GM23338 (cell line): ENCODE measurements around the gene CAMTA1. TPM values are rescaled to one million over a fixed set of nuclear protein-coding genes. Genes with fewer than 3 reads are reported as not detected.

ENCODE experiments used
- ATAC-seq: fragments of 200-7000 bp; cut with Tn5 transposase; 3 replicates; pipeline ENCODE4 v1.9.1; 2020
- DNase-seq: peaks from one replicate; pipeline ENCODE4 v3.0.0-alpha.2; 2015; ENCODE audit warnings: low spot score
- H2AFZ ChIP-seq: fragments of 200-600 bp; sonication (generic); 2 replicates; pipeline ENCODE4 v1.8.0; 2016; ENCODE audit warnings: antibody characterized with exemption, mild to moderate bottlenecking, moderate library complexity
- H3F3A ChIP-seq: fragments of 200-600 bp; sonication (generic); replicated peaks from 2 replicates; pipeline ENCODE4 v1.8.0; 2017; ENCODE audit warnings: antibody characterized with exemption, mixed run types, low read depth
- H3K27ac ChIP-seq: fragments of 200-600 bp; sonication (generic); 2 replicates; pipeline ENCODE4 v1.6.1; 2016; ENCODE audit warnings: low read depth
- H3K27me3 ChIP-seq: fragments of 200-600 bp; sonication (generic); 2 replicates; pipeline ENCODE4 v1.8.0; 2016; ENCODE audit warnings: mild to moderate bottlenecking, mixed run types, moderate library complexity; ENCODE audit not compliant: insufficient read depth
- H3K36me3 ChIP-seq: fragments of 200-600 bp; sonication (generic); 2 replicates; pipeline ENCODE4 v1.8.0; 2016; ENCODE audit warnings: mild to moderate bottlenecking; ENCODE audit not compliant: insufficient read depth
- H3K4me1 ChIP-seq: fragments of 200-600 bp; sonication (generic); 2 replicates; pipeline ENCODE4 v1.8.0; 2016; ENCODE audit warnings: mild to moderate bottlenecking, moderate library complexity; ENCODE audit not compliant: insufficient read depth
- H3K4me2 ChIP-seq: fragments of 200-600 bp; sonication (generic); 2 replicates; pipeline ENCODE4 v1.7.1; 2017; ENCODE audit warnings: mixed run types
- H3K4me3 ChIP-seq: fragments of 200-600 bp; sonication (generic); 2 replicates; pipeline ENCODE4 v1.6.1; 2016; ENCODE audit warnings: mixed run types
- H3K79me2 ChIP-seq: fragments of 200-600 bp; sonication (generic); replicated peaks from 2 replicates; pipeline ENCODE4 v1.8.0; 2017; ENCODE audit warnings: mild to moderate bottlenecking; ENCODE audit not compliant: insufficient read depth
- H3K9me2 ChIP-seq: fragments of 200-600 bp; sonication (generic); 2 replicates; pipeline ENCODE4 v1.8.0; 2017; ENCODE audit not compliant: insufficient read depth
- H4K20me1 ChIP-seq: fragments of 200-600 bp; sonication (generic); replicated peaks from 2 replicates; pipeline ENCODE4 v1.8.0; 2017; ENCODE audit warnings: mild to moderate bottlenecking; ENCODE audit not compliant: insufficient read depth
- H3K27ac Mint-ChIP-seq: 2 replicates; pipeline ENCODE4 v1.8.0; 2020; ENCODE audit warnings: inconsistent platforms, mild to moderate bottlenecking, moderate library complexity, mixed read lengths
- H3K27me3 Mint-ChIP-seq: 3 replicates; pipeline ENCODE4 v1.8.0; 2022; ENCODE audit warnings: low read depth, mild to moderate bottlenecking, moderate library complexity, mixed read lengths, inconsistent platforms; ENCODE audit not compliant: insufficient read depth, poor library complexity
- H3K36me3 Mint-ChIP-seq: 3 replicates; pipeline ENCODE4 v1.8.0; 2021; ENCODE audit warnings: low read depth, mild to moderate bottlenecking, inconsistent platforms, moderate library complexity, mixed read lengths
- H3K4me1 Mint-ChIP-seq: 3 replicates; pipeline ENCODE4 v1.8.0; 2020; ENCODE audit warnings: mild to moderate bottlenecking, inconsistent platforms, mixed read lengths
- H3K4me3 Mint-ChIP-seq: 3 replicates; pipeline ENCODE4 v1.8.0; 2021; ENCODE audit warnings: moderate library complexity, mild to moderate bottlenecking, inconsistent platforms, mixed read lengths
- H3K9me3 Mint-ChIP-seq: 3 replicates; pipeline ENCODE4 v1.8.0; 2020; ENCODE audit warnings: moderate library complexity, mild to moderate bottlenecking, inconsistent platforms, mixed read lengths
- CREB1 ChIP-seq: fragments of 250-450 bp; sonication (Bioruptor Pico); IDR thresholded peaks from 2 replicates; pipeline ENCODE4 v1.5.0; 2020; ENCODE audit warnings: low read depth, mild to moderate bottlenecking, moderate library complexity
- CTCF ChIP-seq, 2 experiments: fragments of 200-600 bp in 1 of 2; sonication (generic) in 1 of 2; conservative IDR thresholded peaks; 2 replicates each; pipeline versions ENCODE4 v1.5.1 to v1.6.1; 2016 to 2017; ENCODE audit warnings: antibody characterized with exemption in 2 of 2, low read depth in 2 of 2, mild to moderate bottlenecking in 2 of 2, moderate library complexity in 1 of 2
- EZH2 ChIP-seq: fragments of 200-600 bp; sonication (generic); IDR thresholded peaks from one replicate; pipeline ENCODE4 v1.8.0; 2017; ENCODE audit warnings: antibody characterized with exemption, mild to moderate bottlenecking, low read depth; ENCODE audit not compliant: unreplicated experiment
- EZH2phosphoT487 ChIP-seq: fragments of 200-600 bp; sonication (generic); IDR thresholded peaks from one replicate; pipeline ENCODE4 v1.8.1; 2018; ENCODE audit warnings: antibody characterized with exemption; ENCODE audit not compliant: unreplicated experiment
- JUNB ChIP-seq: IDR thresholded peaks from one replicate; pipeline ENCODE4 v1.6.1; 2016; ENCODE audit warnings: antibody characterized with exemption; ENCODE audit not compliant: unreplicated experiment
- REST ChIP-seq: IDR thresholded peaks from one replicate; pipeline ENCODE4 v1.6.1; 2018; ENCODE audit warnings: antibody characterized with exemption; ENCODE audit not compliant: unreplicated experiment
- ZNF114 ChIP-seq: fragments of 250-450 bp; sonication (Bioruptor Pico); IDR thresholded peaks from 2 replicates; pipeline ENCODE4 v1.5.0; 2020; ENCODE audit warnings: mild to moderate bottlenecking, moderate library complexity
- ZNF331 ChIP-seq: fragments of 250-450 bp; sonication (Bioruptor Pico); IDR thresholded peaks from 2 replicates; pipeline ENCODE4 v1.5.0; 2020; ENCODE audit warnings: low read depth, mild to moderate bottlenecking, moderate library complexity
- polyA plus RNA-seq: library from polyadenylated mRNA; unstranded; fragments of >200 nt; fragmentation: Nextera tagmentation; extraction: Ambion mirVana; gene quantifications from 2 replicates; pipeline ENCODE4 v1.2.1, GENCODE V29; 2016
- total RNA-seq: library from RNA; depleted of rRNA; stranded (reverse); fragments of >200 nt; shearing (Covaris generic); gene quantifications from 2 replicates; pipeline ENCODE4 v1.2.3, GENCODE V29; 2014
- TF ChIP-seq, protein P1 (sequence below): IDR thresholded peaks from 2 replicates; pipeline ENCODE4 v1.6.1; 2016; ENCODE audit warnings: antibody characterized with exemption

Gene CAMTA1
- total and polyA plus RNA-seq, 2 experiments from 2014 or later, result 115 to 519 TPM

GRCh38 chr1:7209336-7209735 lies 424.1 kb downstream of the CAMTA1 start:
- Histone ChIP-seq H3K27me3 (no peaks in the 10 kb centered on the region), H3K36me3 (no peaks in the 10 kb centered on the region), H3K79me2 (no peaks in the 10 kb centered on the region), H3K27ac (no peak overlapping the region), H2AFZ (no peak overlapping the region), H3K4me3 (no peak overlapping the region), H3K4me1 (no peaks in the 10 kb centered on the region), H4K20me1 (no peaks in the 10 kb centered on the region), H3F3A (no peaks in the 10 kb centered on the region), H3K4me2 (no peak overlapping the region), H3K9me2 (no peaks in the 10 kb centered on the region)
- ATAC-seq, result no peak
- H3K27ac Mint-ChIP-seq, result no peak overlapping the region
- TF ChIP-seq EZH2phosphoT487, result no peak
- 0 out of 4 replicates have a peak, but pooled peaks of 1 of the 2 experiments have one; percentile 6 for TF ChIP-seq CTCF (conservative IDR thresholded peaks at IDR 0.05; ENCODE audit: low read depth in 2 of 2)
- no peaks in the 10 kb centered on the region for H3K9me3 Mint-ChIP-seq
- no peaks in the 10 kb centered on the region for H3K36me3 Mint-ChIP-seq
- no peak for DNase-seq
- H3K4me1 Mint-ChIP-seq, result peaks cover 4% of the 10 kb centered on the region; the same call in 2 of the 3 replicates
- H3K4me3 Mint-ChIP-seq, result no peak overlapping the region
- no peaks in the 10 kb centered on the region for H3K27me3 Mint-ChIP-seq

DNA sequence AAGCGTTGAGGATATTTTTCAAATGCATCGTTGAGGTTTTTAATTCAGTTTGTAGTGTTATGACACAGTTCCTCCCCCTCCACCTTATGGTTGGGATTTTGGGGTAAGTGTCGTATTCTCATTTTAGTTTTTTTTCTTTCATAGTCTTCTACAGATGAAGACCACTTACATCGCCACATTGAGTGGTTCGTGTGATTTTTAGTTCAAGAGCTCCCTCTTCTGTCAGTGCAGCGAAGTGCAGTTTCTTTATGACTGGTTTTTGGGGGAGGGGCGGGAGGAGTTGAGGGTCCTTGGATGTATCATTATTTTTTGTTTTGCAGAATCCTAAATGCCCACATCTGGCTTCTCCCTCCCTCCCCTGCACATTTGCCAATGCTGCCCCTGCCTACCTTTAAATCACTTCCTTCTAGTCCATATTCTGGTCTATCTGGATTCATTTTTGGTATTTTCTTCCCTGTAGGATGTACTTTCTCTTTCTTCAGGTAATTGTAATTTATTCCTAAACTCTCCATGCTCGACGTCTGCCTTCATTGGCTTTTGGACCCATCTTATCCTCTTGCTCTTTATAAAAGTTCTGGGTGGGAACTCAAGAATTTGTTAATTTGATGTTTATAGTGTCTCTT lies 433.1 kb downstream of the CAMTA1 start:
- H3K36me3 Mint-ChIP-seq, result no peaks in the 10 kb centered on the region
- H3K27ac ChIP-seq, result no peak overlapping the region
- no peak overlapping the region for H2AFZ ChIP-seq
- H3K9me2 ChIP-seq, result no peaks in the 10 kb centered on the region
- TF ChIP-seq CTCF (conservative IDR thresholded peaks at IDR 0.05; ENCODE audit: low read depth in 2 of 2), result peak; percentile 88 to 97
- no peak for TF ChIP-seq CREB1 (CRISPR knock-in tag)
- no peak overlapping the region for H3K4me3 Mint-ChIP-seq
- H3K4me2 ChIP-seq, result no peak overlapping the region
- peaks cover 2% of the 10 kb centered on the region; the same call in 1 of the 3 replicates for H3K4me1 Mint-ChIP-seq
- H3K27me3 ChIP-seq, result no peaks in the 10 kb centered on the region
- H3K9me3 Mint-ChIP-seq, result no peaks in the 10 kb centered on the region
- peak; percentile 54; the same call in 2 of the 3 replicates for ATAC-seq
- no peaks in the 10 kb centered on the region for H3F3A ChIP-seq
- no peaks in the 10 kb centered on the region for H3K27me3 Mint-ChIP-seq
- H3K79me2 ChIP-seq, result no peaks in the 10 kb centered on the region
- H3K36me3 ChIP-seq, result no peaks in the 10 kb centered on the region
- no peak overlapping the region for H3K4me3 ChIP-seq
- no peak overlapping the region for H3K27ac Mint-ChIP-seq
- no peaks in the 10 kb centered on the region for H4K20me1 ChIP-seq
- H3K4me1 ChIP-seq, result no peaks in the 10 kb centered on the region
- peak; percentile 78 for DNase-seq

GRCh38 chr1:7219031-7219430 lies 433.8 kb downstream of the CAMTA1 start:
- Histone ChIP-seq H3K27ac (no peak overlapping the region), H3K79me2 (no peaks in the 10 kb centered on the region), H3K4me3 (no peak overlapping the region), H3K36me3 (no peaks in the 10 kb centered on the region), H3K4me1 (no peaks in the 10 kb centered on the region), H2AFZ (no peak overlapping the region), H3K4me2 (no peak overlapping the region), H3K9me2 (no peaks in the 10 kb centered on the region), H4K20me1 (no peaks in the 10 kb centered on the region), H3F3A (no peaks in the 10 kb centered on the region), H3K27me3 (no peaks in the 10 kb centered on the region)
- no peak overlapping the region for H3K27ac Mint-ChIP-seq
- no peak overlapping the region for H3K4me3 Mint-ChIP-seq
- no peaks in the 10 kb centered on the region for H3K9me3 Mint-ChIP-seq
- ATAC-seq (no peak), DNase-seq (no peak)
- no peaks in the 10 kb centered on the region for H3K36me3 Mint-ChIP-seq
- H3K4me1 Mint-ChIP-seq, result peaks cover 2% of the 10 kb centered on the region; the same call in 1 of the 3 replicates
- no peaks in the 10 kb centered on the region for H3K27me3 Mint-ChIP-seq
- TF ChIP-seq JUNB (no peak), EZH2 (no peak), ZNF331 (CRISPR knock-in tag) (no peak), ZNF114 (CRISPR knock-in tag) (no peak), REST (no peak), CREB1 (CRISPR knock-in tag) (no peak)
- TF ChIP-seq, protein P1, sequence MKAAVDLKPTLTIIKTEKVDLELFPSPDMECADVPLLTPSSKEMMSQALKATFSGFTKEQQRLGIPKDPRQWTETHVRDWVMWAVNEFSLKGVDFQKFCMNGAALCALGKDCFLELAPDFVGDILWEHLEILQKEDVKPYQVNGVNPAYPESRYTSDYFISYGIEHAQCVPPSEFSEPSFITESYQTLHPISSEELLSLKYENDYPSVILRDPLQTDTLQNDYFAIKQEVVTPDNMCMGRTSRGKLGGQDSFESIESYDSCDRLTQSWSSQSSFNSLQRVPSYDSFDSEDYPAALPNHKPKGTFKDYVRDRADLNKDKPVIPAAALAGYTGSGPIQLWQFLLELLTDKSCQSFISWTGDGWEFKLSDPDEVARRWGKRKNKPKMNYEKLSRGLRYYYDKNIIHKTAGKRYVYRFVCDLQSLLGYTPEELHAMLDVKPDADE, result no peak
